OCI-LY1 (cell line): ENCODE measurements around the gene TSEN54.
A peak's percentile ranks its signal among the peaks of the same experiment; 100 is the strongest.

Source experiments
- H2AFZ ChIP-seq: fragments of 200-600 bp; sonication (generic), shearing (Covaris generic); 2 replicates; pipeline ENCODE4 v1.6.0; 2014; ENCODE audit warnings: antibody characterized with exemption, mild to moderate bottlenecking, low read length
- H3F3A ChIP-seq: fragments of 200-600 bp; sonication (generic), shearing (Covaris generic); 2 replicates; pipeline ENCODE4 v1.6.0; 2014; ENCODE audit warnings: mild to moderate bottlenecking, antibody characterized with exemption, low read length, moderate library complexity; ENCODE audit not compliant: insufficient read depth
- H3K27ac ChIP-seq: fragments of 200-600 bp; sonication (generic); 2 replicates; pipeline ENCODE4 v1.5.1; 2014; ENCODE audit warnings: low read length, mixed run types, mild to moderate bottlenecking, low read depth; ENCODE audit not compliant: poor library complexity, severe bottlenecking
- H3K27me3 ChIP-seq: fragments of 200-600 bp; sonication (generic); 2 replicates; pipeline ENCODE4 v1.6.0; 2014; ENCODE audit warnings: antibody characterized with exemption, mild to moderate bottlenecking, low read length, moderate library complexity; ENCODE audit not compliant: insufficient read depth
- H3K36me3 ChIP-seq: fragments of 200-600 bp; sonication (generic); 2 replicates; pipeline ENCODE4 v1.6.1; 2014; ENCODE audit warnings: mild to moderate bottlenecking, antibody characterized with exemption, low read length, moderate library complexity, mixed read lengths; ENCODE audit not compliant: insufficient read depth
- H3K4me1 ChIP-seq: fragments of 200-600 bp; sonication (generic); 2 replicates; pipeline ENCODE4 v1.5.1; 2014; ENCODE audit warnings: mild to moderate bottlenecking, low read length, moderate library complexity; ENCODE audit not compliant: insufficient read depth, severe bottlenecking
- H3K4me2 ChIP-seq: fragments of 200-600 bp; sonication (generic), shearing (Covaris generic); 2 replicates; pipeline ENCODE4 v1.6.1; 2014; ENCODE audit warnings: low read length
- H3K4me3 ChIP-seq: fragments of 200-600 bp; sonication (generic); 2 replicates; pipeline ENCODE4 v1.5.1; 2014; ENCODE audit warnings: low read length, low read depth, mild to moderate bottlenecking, mixed read lengths; ENCODE audit not compliant: poor library complexity, severe bottlenecking
- H3K79me2 ChIP-seq: fragments of 200-600 bp; shearing (Covaris generic); 2 replicates; pipeline ENCODE4 v1.6.1; 2016; ENCODE audit warnings: mixed run types, low read length, mixed read lengths; ENCODE audit not compliant: insufficient read depth
- H3K9ac ChIP-seq: fragments of 200-600 bp; sonication (generic), shearing (Covaris generic); 2 replicates; pipeline ENCODE4 v1.6.1; 2014; ENCODE audit warnings: mild to moderate bottlenecking, low read length, mixed read lengths
- H3K9me2 ChIP-seq: fragments of 200-600 bp; sonication (generic), shearing (Covaris generic); 2 replicates; pipeline ENCODE4 v1.6.1; 2014; ENCODE audit warnings: low read depth, mild to moderate bottlenecking, low read length, mixed read lengths
- H3K9me3 ChIP-seq: fragments of 200-600 bp; shearing (Covaris generic); 2 replicates; pipeline ENCODE4 v1.6.1; 2014; ENCODE audit warnings: low read length, mixed read lengths
- H4K20me1 ChIP-seq: fragments of 200-600 bp; sonication (generic), shearing (Covaris generic); 2 replicates; pipeline ENCODE4 v1.6.0; 2016; ENCODE audit warnings: mild to moderate bottlenecking, low read length; ENCODE audit not compliant: insufficient read depth
- CTCF ChIP-seq: fragments of 200-600 bp; sonication (generic), shearing (Covaris generic); IDR thresholded peaks from 2 replicates; pipeline ENCODE4 v1.5.1; 2017; ENCODE audit warnings: mild to moderate bottlenecking, antibody characterized with exemption, low read length, moderate library complexity, mixed read lengths
- EZH2 ChIP-seq: fragments of 200-600 bp; sonication (generic), shearing (Covaris generic); IDR thresholded peaks from 2 replicates; pipeline ENCODE4 v1.8.0; 2017; ENCODE audit warnings: borderline replicate concordance, mixed run types, mild to moderate bottlenecking, antibody characterized with exemption, low read length, moderate library complexity, mixed read lengths

The TSEN54 gene

GRCh38 chr17:75485688-75486087, 30.6 kb upstream of the TSEN54 start:
- Histone ChIP-seq H3K79me2 (no peaks in the 10 kb centered on the region), H4K20me1 (no peaks in the 10 kb centered on the region), H2AFZ (no peak overlapping the region)

DNA sequence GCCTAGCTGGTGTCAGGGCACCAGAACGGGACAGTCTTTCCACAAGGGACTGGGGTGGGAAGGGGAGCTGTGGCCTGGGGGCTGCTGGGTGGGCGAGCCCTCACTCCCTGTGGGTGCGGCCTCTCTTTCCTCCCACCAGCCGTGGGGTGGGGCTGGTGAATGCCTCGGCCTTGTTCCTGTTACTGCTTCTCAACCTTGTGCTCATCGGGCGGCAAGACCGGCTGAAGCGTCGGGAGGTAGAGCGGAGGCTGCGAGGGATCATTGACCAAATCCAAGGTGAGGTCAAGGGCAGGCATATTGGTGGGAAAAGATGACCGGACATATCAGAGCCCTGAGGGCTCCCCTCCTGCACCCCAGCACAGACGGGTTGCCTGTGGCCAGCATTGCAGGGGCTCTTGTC, 30.2 kb upstream of the TSEN54 start:
- Histone ChIP-seq H3K4me2 (no peak overlapping the region), H3F3A (no peaks in the 10 kb centered on the region), H3K4me3 (no peak overlapping the region), H3K9me3 (no peaks in the 10 kb centered on the region), H3K36me3 (no peaks in the 10 kb centered on the region), H3K9me2 (no peaks in the 10 kb centered on the region), H3K27me3 (no peaks in the 10 kb centered on the region), H4K20me1 (no peaks in the 10 kb centered on the region), H2AFZ (no peak overlapping the region), H3K4me1 (peaks cover 12% of the 10 kb centered on the region), H3K27ac (no peak overlapping the region), H3K79me2 (no peaks in the 10 kb centered on the region), H3K9ac (no peak overlapping the region)
- TF ChIP-seq CTCF = no peak
- TF ChIP-seq EZH2 = no peak

More at GRCh38 chr17:75485688-75486087, 30.6 kb upstream of the TSEN54 start:
- no peak overlapping the region for H3K27ac ChIP-seq
- H3K4me1 ChIP-seq = peaks cover 12% of the 10 kb centered on the region
- H3K4me2 ChIP-seq = no peak overlapping the region
- no peaks in the 10 kb centered on the region; the same call in 1 of the 2 replicates for H3K36me3 ChIP-seq
- no peak overlapping the region for H3K4me3 ChIP-seq
- TF ChIP-seq CTCF = no peak
- no peak for TF ChIP-seq EZH2
- no peaks in the 10 kb centered on the region for H3K9me3 ChIP-seq
- H3K27me3 ChIP-seq = no peaks in the 10 kb centered on the region
- no peak overlapping the region for H3K9ac ChIP-seq
- no peaks in the 10 kb centered on the region for H3F3A ChIP-seq
- H3K9me2 ChIP-seq = no peaks in the 10 kb centered on the region

- H4K20me1 ChIP-seq = no peaks in the 10 kb centered on the region
- TF ChIP-seq CTCF = no peak
- no peak for TF ChIP-seq EZH2
- H2AFZ ChIP-seq = no peak overlapping the region
- H3K9ac ChIP-seq = no peak overlapping the region
- H3K4me1 ChIP-seq = peaks cover 12% of the 10 kb centered on the region
- H3K27me3 ChIP-seq = no peaks in the 10 kb centered on the region
- H3K9me3 ChIP-seq = no peaks in the 10 kb centered on the region
- H3K27ac ChIP-seq = peak overlapping the region; percentile 21
- no peaks in the 10 kb centered on the region for H3K36me3 ChIP-seq
- H3K4me3 ChIP-seq = no peak overlapping the region
- no peaks in the 10 kb centered on the region for H3K79me2 ChIP-seq
- no peaks in the 10 kb centered on the region for H3K9me2 ChIP-seq
- no peaks in the 10 kb centered on the region for H3F3A ChIP-seq
- no peak overlapping the region; the same call in 1 of the 2 replicates for H3K4me2 ChIP-seq
These were observed 29.4 kb upstream of the TSEN54 start for GRCh38 chr17:75486951-75487350.
